Adipocyte (in vitro differentiated cells): ENCODE measurements around the gene MAJIN.

Experiments used
- DNase-seq: peaks from one replicate; pipeline ENCODE4 v3.0.0-alpha.2; 2015; ENCODE audit warnings: low read depth
- H3K27me3 ChIP-seq: replicated peaks from 2 replicates; pipeline ENCODE4 v1.7.0; 2013; ENCODE audit warnings: mild to moderate bottlenecking, low read length, moderate library complexity; ENCODE audit not compliant: control insufficient read depth, insufficient read depth
- H3K36me3 ChIP-seq: 2 replicates; pipeline ENCODE4 v1.7.0; 2013; ENCODE audit warnings: low read length, mild to moderate bottlenecking, moderate library complexity; ENCODE audit not compliant: control insufficient read depth, insufficient read depth, severe bottlenecking
- H3K4me1 ChIP-seq: 2 replicates; pipeline ENCODE4 v1.7.0; 2013; ENCODE audit warnings: mild to moderate bottlenecking, low read length, moderate library complexity; ENCODE audit not compliant: control insufficient read depth, insufficient read depth
- H3K4me3 ChIP-seq: 2 replicates; pipeline ENCODE4 v1.7.0; 2013; ENCODE audit warnings: mild to moderate bottlenecking, low read length, moderate library complexity
- H3K9ac ChIP-seq: 2 replicates; pipeline ENCODE4 v1.7.0; 2013; ENCODE audit warnings: mild to moderate bottlenecking, low read length, moderate library complexity
- H3K9me3 ChIP-seq: 2 replicates; pipeline ENCODE4 v1.7.0; 2013; ENCODE audit warnings: mild to moderate bottlenecking, low read length, moderate library complexity; ENCODE audit not compliant: control insufficient read depth

Gene MAJIN

DNA sequence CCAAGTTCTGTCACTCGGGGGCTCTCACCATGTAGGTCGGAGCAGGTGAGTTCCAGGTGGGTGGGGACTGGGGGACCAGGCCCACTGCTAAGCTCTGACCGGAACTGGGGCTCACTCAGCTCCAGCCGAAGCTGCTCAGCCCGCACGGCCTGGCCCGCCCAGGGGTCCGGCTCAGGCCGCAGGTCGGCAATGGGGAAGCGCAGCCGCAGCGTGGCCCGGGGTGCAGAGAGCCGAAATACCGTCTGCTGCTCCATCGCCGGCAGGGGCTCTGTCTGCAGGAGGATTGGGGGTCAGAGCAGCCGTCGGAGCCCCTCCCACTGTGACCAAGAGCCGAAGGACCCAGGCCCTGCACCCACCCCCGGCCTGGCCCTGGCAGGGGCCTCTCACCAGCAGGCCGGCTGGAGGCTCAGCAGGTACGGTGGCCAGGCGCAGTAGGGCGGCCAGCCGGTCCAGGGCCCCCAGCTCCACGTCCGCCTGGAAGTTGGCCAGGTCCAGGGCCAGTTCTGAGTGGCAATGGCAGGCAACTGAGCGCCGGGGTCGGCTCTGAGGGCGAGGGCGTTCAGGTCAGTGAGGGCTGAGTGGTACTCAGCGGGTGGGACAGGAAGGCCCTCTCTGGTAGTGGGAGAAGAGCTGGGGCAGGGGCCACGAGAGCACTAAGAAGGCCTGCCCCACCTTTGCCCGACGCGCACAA lies 62.1 kb downstream of the MAJIN start:
- DNase-seq: no peak
- Histone ChIP-seq H3K4me1 (no peaks in the 10 kb centered on the region), H3K9me3 (no peaks in the 10 kb centered on the region), H3K27me3 (no peaks in the 10 kb centered on the region), H3K36me3 (peaks cover 78% of the 10 kb centered on the region), H3K4me3 (no peak overlapping the region), H3K9ac (no peak overlapping the region)

- DNase-seq: no peak
- Histone ChIP-seq H3K27me3 (no peaks in the 10 kb centered on the region), H3K36me3 (peaks cover 75% of the 10 kb centered on the region), H3K4me1 (no peaks in the 10 kb centered on the region), H3K9me3 (no peaks in the 10 kb centered on the region), H3K9ac (no peak overlapping the region), H3K4me3 (no peak overlapping the region)
Measured at GRCh38 chr11:64908766-64909165, 63.1 kb downstream of the MAJIN start.

DNA sequence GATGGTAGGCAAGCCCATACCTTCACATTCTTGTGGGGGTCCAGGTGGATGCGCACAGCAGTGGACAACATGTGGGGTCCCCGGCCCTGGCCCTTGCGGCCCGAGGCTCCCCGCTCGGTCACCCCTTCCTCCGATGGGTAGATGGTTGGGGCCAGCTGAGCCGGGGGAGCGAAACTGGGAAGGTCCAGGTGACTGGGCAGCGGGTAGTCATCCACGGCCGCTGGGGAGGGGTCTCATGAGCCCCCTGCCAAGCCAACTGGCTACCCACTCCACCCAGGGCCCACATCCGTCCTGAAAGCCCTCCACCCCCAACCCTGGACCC lies 65.6 kb downstream of the MAJIN start:
- H3K27me3 ChIP-seq: no peaks in the 10 kb centered on the region
- no peak for DNase-seq
- H3K9ac ChIP-seq: no peak overlapping the region
- H3K4me1 ChIP-seq: no peaks in the 10 kb centered on the region
- H3K9me3 ChIP-seq: no peaks in the 10 kb centered on the region
- no peak overlapping the region for H3K4me3 ChIP-seq
- peaks cover 70% of the 10 kb centered on the region for H3K36me3 ChIP-seq

DNA sequence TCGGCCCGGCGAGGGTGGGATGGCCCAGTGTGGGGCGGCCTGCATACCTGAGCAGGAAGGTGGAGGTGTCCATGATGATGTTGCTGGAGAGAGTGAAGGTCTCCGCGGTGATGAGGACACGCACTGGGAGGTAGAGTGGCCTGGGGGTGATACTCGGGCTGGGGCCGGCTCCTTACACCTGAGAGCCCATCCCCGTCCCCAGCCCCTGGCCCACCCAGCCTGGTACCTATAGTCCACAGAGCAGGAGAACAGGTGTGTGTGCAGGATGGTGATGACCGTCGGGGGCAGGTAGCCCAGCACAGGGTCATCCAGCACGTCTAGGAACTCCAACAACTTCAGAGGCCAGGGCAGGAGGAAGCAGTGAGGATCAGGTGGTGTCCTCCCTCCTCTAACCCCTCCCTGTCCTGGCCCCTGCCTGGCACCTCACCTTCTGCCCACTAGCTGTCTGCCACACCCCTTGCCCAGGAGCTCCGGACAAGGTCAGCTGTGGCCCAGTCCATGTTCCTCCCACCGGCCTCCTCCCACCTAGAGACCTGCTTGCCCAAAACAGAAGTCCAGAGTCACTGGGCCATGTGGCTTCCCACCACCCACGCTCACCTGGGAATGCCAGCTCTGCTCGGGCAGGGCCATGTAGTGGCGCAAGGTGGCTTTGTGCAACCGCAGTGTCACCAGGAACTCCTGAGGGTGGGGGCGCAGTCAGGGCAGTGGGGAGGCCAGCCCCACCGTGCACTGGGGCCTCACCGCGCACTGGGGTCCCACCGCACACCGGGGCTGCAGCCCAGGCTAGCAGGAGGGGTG lies 66.2 kb downstream of the MAJIN start:
- no peak overlapping the region for H3K4me3 ChIP-seq
- no peak overlapping the region for H3K9ac ChIP-seq
- H3K36me3 ChIP-seq: peaks cover 70% of the 10 kb centered on the region

DNA sequence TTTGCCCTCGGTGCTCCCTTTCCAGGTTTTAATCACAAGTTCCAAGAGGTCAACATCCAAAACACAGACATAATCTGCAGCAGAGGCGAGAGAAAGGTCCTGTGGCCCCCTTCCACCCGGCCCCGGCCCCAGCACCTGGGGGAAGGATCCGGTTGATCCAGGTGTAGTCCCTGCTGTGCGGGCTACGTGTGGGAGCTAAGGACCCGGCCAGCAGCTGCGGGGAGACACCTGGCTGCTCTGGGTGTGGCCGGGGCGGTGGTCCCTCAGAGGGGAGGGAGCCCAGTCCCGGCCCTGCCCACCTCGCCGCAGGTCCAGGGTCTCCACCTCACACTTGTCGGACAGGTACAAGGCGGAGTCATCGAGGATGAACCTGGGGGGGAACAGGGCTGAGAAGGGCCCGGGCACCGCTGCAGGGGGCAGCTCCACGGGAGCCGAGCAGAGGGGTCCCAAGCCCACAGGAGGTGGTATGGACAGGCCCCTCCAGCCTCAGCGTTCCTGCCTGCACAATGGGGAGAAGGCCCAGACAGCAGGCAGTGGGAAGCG lies 68.5 kb downstream of the MAJIN start:
- H3K4me1 ChIP-seq: no peaks in the 10 kb centered on the region
- peaks cover 73% of the 10 kb centered on the region for H3K36me3 ChIP-seq
- no peaks in the 10 kb centered on the region for H3K27me3 ChIP-seq
- H3K9me3 ChIP-seq: no peaks in the 10 kb centered on the region
- H3K9ac ChIP-seq: no peak overlapping the region
- no peak for DNase-seq
- H3K4me3 ChIP-seq: no peak overlapping the region

More for the DNA sequence above, 66.2 kb downstream of the MAJIN start:
- H3K27me3 ChIP-seq: no peaks in the 10 kb centered on the region
- DNase-seq: no peak
- H3K4me1 ChIP-seq: no peaks in the 10 kb centered on the region
- H3K9me3 ChIP-seq: no peaks in the 10 kb centered on the region

DNA sequence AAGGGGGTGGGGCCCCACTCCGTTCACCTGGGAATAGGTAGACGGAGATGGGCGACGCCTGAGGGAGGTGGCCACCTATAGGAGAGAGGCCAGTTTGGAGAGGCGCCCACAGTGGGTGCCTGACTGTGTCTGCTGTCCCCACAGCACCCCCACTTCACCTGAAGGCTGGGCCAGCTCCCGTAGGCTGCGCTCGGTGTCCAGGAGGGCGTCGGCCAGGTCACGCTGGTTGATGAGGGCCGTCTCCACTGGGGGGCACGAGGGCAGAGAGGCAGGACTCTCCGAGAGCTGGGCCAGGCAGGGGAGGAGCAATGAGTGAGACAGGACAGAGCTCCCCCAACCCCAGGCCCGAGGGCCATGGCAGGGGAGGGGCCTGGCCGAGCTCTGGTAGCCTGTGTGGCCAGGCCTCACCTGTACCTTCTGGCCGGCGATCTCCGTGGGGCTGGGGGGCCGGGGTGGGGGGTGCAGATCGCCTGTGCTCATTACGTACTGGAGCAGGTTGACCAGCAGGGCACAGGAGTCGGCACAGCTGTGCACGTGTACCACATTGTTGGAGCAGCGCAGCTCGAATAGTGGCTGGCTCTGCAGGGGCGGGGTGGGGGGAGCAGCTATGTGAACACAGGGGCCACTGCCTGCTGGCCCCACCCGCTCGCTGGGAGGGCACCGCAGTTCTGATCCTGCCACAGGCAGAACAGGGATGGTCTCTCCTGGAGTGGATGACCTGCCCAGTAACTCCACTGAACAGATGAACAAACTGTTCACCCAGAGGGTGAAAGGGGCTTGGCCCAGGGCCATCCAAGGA lies 69.6 kb downstream of the MAJIN start:
- DNase-seq: no peak
- no peak overlapping the region for H3K9ac ChIP-seq
- peaks cover 76% of the 10 kb centered on the region for H3K36me3 ChIP-seq
- H3K9me3 ChIP-seq: no peaks in the 10 kb centered on the region
- no peak overlapping the region for H3K4me3 ChIP-seq
- H3K4me1 ChIP-seq: no peaks in the 10 kb centered on the region
- H3K27me3 ChIP-seq: no peaks in the 10 kb centered on the region

DNA sequence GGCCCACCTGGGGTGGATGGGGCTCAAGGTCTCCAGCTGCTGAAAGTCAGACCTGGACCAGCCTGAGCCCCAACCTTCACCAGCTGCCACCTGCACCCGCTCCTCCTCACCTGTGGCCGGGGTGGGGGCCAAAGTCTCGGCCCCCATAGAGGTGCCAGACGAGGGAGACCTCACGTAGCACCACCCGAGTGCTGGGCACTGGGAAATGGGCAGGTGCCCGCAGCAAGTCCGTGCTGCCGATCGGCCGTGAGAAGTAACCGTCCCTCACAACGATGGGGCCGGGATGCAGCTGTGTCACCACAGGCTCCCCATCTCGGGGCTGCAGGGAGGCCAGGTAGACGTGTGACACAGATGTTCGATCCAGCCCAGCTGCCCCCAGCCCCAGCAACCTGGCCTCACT lies 71.1 kb downstream of the MAJIN start:
- no peak overlapping the region for H3K4me3 ChIP-seq
- no peaks in the 10 kb centered on the region for H3K27me3 ChIP-seq
- peaks cover 70% of the 10 kb centered on the region for H3K36me3 ChIP-seq
- H3K9ac ChIP-seq: no peak overlapping the region
- DNase-seq: no peak
- H3K9me3 ChIP-seq: no peaks in the 10 kb centered on the region
- no peaks in the 10 kb centered on the region for H3K4me1 ChIP-seq

DNA sequence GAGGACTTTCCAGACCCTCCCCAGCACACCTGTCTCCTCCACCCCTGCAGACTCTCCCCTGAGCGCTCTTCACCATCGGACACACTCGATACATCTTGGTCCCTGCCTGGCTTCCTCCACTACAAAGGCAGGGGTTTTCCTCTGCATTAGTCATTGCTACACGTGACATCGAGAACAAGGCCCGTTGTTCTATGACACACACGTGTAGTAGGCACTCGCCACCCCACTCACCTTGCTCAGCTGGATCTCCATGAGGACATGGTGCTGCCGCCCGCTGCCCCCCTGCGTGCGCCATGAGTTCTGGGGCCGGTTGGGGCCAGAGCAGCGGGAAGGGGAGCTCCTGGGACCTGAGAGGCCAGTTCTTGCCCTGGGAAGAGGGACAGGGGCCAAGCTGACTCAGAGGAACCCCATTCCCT lies 71.6 kb downstream of the MAJIN start:
- Histone ChIP-seq H3K4me3 (no peak overlapping the region), H3K9ac (no peak overlapping the region), H3K4me1 (no peaks in the 10 kb centered on the region), H3K9me3 (no peaks in the 10 kb centered on the region), H3K27me3 (no peaks in the 10 kb centered on the region), H3K36me3 (peaks cover 67% of the 10 kb centered on the region)
- DNase-seq: no peak

- Histone ChIP-seq H3K9me3 (no peaks in the 10 kb centered on the region), H3K4me1 (no peaks in the 10 kb centered on the region), H3K27me3 (no peaks in the 10 kb centered on the region), H3K36me3 (peaks cover 59% of the 10 kb centered on the region), H3K4me3 (no peak overlapping the region), H3K9ac (no peak overlapping the region)
- DNase-seq: no peak
Measured at GRCh38 chr11:64898541-64898940, 73.4 kb downstream of the MAJIN start.

DNA sequence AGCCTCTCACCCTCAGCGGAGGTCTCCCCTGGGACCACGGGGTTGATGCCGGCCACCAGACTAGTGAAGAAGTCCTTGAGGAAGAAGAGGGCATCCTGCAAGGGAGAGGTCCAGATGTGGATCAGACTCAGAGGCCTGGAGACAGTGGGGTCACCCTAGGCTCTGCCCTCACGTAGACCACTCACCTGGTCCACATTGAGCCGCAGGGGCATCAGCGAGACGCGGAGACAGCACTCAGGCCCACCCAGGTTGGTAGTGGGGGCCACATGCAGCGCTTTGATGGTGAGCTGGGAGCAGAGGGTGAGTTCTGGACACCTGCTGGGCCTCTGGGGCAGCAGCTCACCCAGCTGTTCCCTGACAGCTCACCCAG lies 73.8 kb downstream of the MAJIN start:
- Histone ChIP-seq H3K4me3 (no peak overlapping the region), H3K9ac (no peak overlapping the region), H3K4me1 (no peaks in the 10 kb centered on the region), H3K9me3 (no peaks in the 10 kb centered on the region), H3K27me3 (no peaks in the 10 kb centered on the region), H3K36me3 (peaks cover 55% of the 10 kb centered on the region)
- no peak for DNase-seq

- Histone ChIP-seq H3K4me3 (no peak overlapping the region), H3K27me3 (no peaks in the 10 kb centered on the region), H3K4me1 (no peaks in the 10 kb centered on the region), H3K9me3 (no peaks in the 10 kb centered on the region), H3K36me3 (peaks cover 52% of the 10 kb centered on the region), H3K9ac (no peak overlapping the region)
- no peak for DNase-seq
Measured at GRCh38 chr11:64897381-64898075, 74.4 kb downstream of the MAJIN start.
